Measurements from ENCODE around the gene RO60.
"Not testable (repeated sequence)": the region's sequence is repeated elsewhere in the genome, so short reads cannot be mapped to it uniquely, and the experiment has no call there.

The RO60 gene

GRCh38 chr1:193059282-193060114, at the start of gene RO60, which contains the start of gene UCHL5:
Gene RO60 (plus strand): TSS chr1:193059612. CDS start chr1:193069055, 9,443 bp downstream.
Gene UCHL5 (minus strand): TSS chr1:193059360. CDS start chr1:193059260, 100 bp downstream.
- peak; percentile 98 for DNase-seq

GRCh38 chr1:193011406-193011805, 48.0 kb upstream of the RO60 start:
- no peak for DNase-seq

GRCh38 chr1:193013005-193013404, 46.4 kb upstream of the RO60 start:
- no peak for DNase-seq

- no peak for DNase-seq
These were observed 45.7 kb upstream of the RO60 start for GRCh38 chr1:193013707-193014106.

GRCh38 chr1:193014400-193014799, 45.0 kb upstream of the RO60 start:
- DNase-seq: no peak

- no peak for DNase-seq
These were observed 42.6 kb upstream of the RO60 start for GRCh38 chr1:193016788-193017187.

- DNase-seq: peak; percentile 76
These were observed 39.9 kb upstream of the RO60 start for GRCh38 chr1:193019442-193020026.

- DNase-seq: no peak
These were observed 34.2 kb upstream of the RO60 start for GRCh38 chr1:193025218-193025617.

- no peak for DNase-seq
These were observed 29.1 kb upstream of the RO60 start for GRCh38 chr1:193030280-193030679.

GRCh38 chr1:193031431-193031830, 28.0 kb upstream of the RO60 start:
- no peak for DNase-seq

- not testable (repeated sequence) for DNase-seq
These were observed 26.6 kb upstream of the RO60 start for GRCh38 chr1:193032643-193033427.

GRCh38 chr1:193033610-193034009, 25.8 kb upstream of the RO60 start:
- DNase-seq: no peak

GRCh38 chr1:193036337-193037047, 22.9 kb upstream of the RO60 start:
- DNase-seq: no peak

GRCh38 chr1:193040011-193040410, 19.4 kb upstream of the RO60 start:
- DNase-seq: no peak

GRCh38 chr1:193042766-193043691, 16.4 kb upstream of the RO60 start:
- DNase-seq: peak; percentile 15

- DNase-seq: not testable (repeated sequence)
These were observed 10.5 kb upstream of the RO60 start for GRCh38 chr1:193048913-193049312.

GRCh38 chr1:193054169-193054675, 5.2 kb upstream of the RO60 start:
- DNase-seq: no peak

- no peak for DNase-seq
These were observed 707 bp upstream of the RO60 start for GRCh38 chr1:193058529-193059281.

- DNase-seq: no peak
These were observed 647 bp downstream of the RO60 start for GRCh38 chr1:193060115-193060403.

- DNase-seq: no peak
These were observed 994 bp downstream of the RO60 start for GRCh38 chr1:193060406-193060805.

GRCh38 chr1:193060938-193061337, 1.5 kb downstream of the RO60 start:
- no peak for DNase-seq
